ENCODE measurements around the gene TEX2.

Gene TEX2

DNA sequence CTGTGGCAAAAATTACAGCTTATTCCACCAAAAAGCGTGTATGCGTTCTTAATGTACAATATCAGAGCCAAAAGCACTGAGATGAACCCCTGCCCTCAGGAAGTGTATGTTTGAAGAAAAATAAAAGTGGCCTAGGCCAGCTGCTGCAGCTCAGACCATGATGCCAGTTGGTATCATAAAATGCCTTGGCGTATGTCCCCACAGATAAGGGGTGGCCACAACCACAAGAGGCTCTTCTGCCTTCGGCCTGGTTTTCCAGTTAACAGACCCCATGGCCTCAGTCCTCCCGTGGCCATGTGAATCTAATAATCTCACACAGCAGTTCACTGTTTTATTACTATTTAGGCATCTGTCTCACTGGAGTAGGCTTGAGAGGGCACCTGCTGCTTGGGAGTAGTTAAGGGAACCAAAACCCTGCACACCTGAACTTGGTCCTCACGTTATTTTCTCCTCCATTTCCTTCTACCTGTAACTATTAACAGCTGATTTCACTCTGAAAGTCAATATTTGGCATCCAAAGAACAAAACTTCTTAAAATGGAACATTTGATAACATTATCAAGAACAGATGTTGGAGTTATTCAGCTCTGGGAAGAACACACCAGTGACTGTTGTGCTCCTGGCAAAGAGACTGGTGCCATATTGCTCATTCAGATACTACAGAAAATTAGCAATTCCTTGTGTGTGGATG, 98.3 kb downstream of the TEX2 start:
- Histone ChIP-seq H3K4me1 (ENCODE audit: control insufficient read depth in 2 of 2, insufficient read depth in 1 of 2, low read depth in 1 of 2, low read length in 2 of 2) (peaks cover 0 to 1% of the 10 kb centered on the region in 2 donors), H2BK12ac (ENCODE audit: low read length) (no peak overlapping the region), H3K36me3 (replicated peaks in 1 of 2; ENCODE audit: control insufficient read depth in 2 of 2, insufficient read depth in 2 of 2, low read length in 2 of 2) (peaks cover 2 to 19% of the 10 kb centered on the region in 2 donors), H3K27me3 (ENCODE audit: control insufficient read depth in 3 of 3, insufficient read depth in 3 of 3, low read depth in 1 of 3, low read length in 3 of 3) (no peaks in the 10 kb centered on the region), H3K9me3 (replicated peaks in 1 of 2; ENCODE audit: control insufficient read depth in 2 of 2, insufficient read depth in 1 of 2, low read depth in 1 of 2, low read length in 2 of 2) (no peaks in the 10 kb centered on the region), H2BK15ac (ENCODE audit: low read length) (no peak overlapping the region), H2AFZ (ENCODE audit: low read length) (no peak overlapping the region), H3K27ac (replicated peaks; ENCODE audit: low read length) (no peak overlapping the region), H4K8ac (ENCODE audit: low read depth, low read length) (no peak overlapping the region), H3K4me2 (ENCODE audit: insufficient read depth, low read length, poor library complexity, severe bottlenecking) (no peak overlapping the region), H4K91ac (ENCODE audit: low read depth, low read length, poor library complexity) (no peak overlapping the region), H3K23ac (ENCODE audit: low read depth, low read length, poor library complexity) (no peak overlapping the region), H3K4me3 (ENCODE audit: low read length in 2 of 2) (no peak overlapping the region), H2BK5ac (ENCODE audit: low read length) (no peak overlapping the region), H3K9ac (ENCODE audit: low read depth, low read length, poor library complexity) (no peak overlapping the region), H2AK5ac (ENCODE audit: low read depth, low read length) (no peak overlapping the region), H3K18ac (ENCODE audit: low read length) (no peak overlapping the region), H2BK120ac (ENCODE audit: low read depth, low read length) (no peak overlapping the region), H3K4ac (ENCODE audit: low read length) (no peak overlapping the region), H3K14ac (ENCODE audit: low read length) (no peak overlapping the region), H3K79me1 (ENCODE audit: low read depth, low read length) (no peaks in the 10 kb centered on the region)
- WGBS, 2 donors (ENCODE audit: extremely low coverage in 2 of 2, insufficient read length in 2 of 2, insufficient replicate concordance in 1 of 2), result no CpG with 5 or more reads among the region's 6 CpGs
- no peak for DNase-seq (ENCODE audit: low spot score)

- H4K91ac ChIP-seq (ENCODE audit: low read depth, low read length, poor library complexity), result no peak overlapping the region
- H3K27me3 ChIP-seq (ENCODE audit: control insufficient read depth in 3 of 3, insufficient read depth in 3 of 3, low read depth in 1 of 3, low read length in 3 of 3), result no peaks in the 10 kb centered on the region
- H3K4me2 ChIP-seq (ENCODE audit: insufficient read depth, low read length, poor library complexity, severe bottlenecking), result no peak overlapping the region
- no peak overlapping the region for H3K27ac ChIP-seq (replicated peaks; ENCODE audit: low read length)
- H2BK5ac ChIP-seq (ENCODE audit: low read length), result no peak overlapping the region
- no CpG with 5 or more reads among the region's 6 CpGs for WGBS, 2 donors (ENCODE audit: extremely low coverage in 2 of 2, insufficient read length in 2 of 2, insufficient replicate concordance in 1 of 2)
- H3K79me1 ChIP-seq (ENCODE audit: low read depth, low read length), result no peaks in the 10 kb centered on the region
- no peak overlapping the region for H2BK15ac ChIP-seq (ENCODE audit: low read length)
- no peak overlapping the region for H2AK5ac ChIP-seq (ENCODE audit: low read depth, low read length)
- no peak overlapping the region for H3K9ac ChIP-seq (ENCODE audit: low read depth, low read length, poor library complexity)
- no peak overlapping the region for H2AFZ ChIP-seq (ENCODE audit: low read length)
- H3K4ac ChIP-seq (ENCODE audit: low read length), result no peak overlapping the region
- no peak overlapping the region for H3K14ac ChIP-seq (ENCODE audit: low read length)
- H3K23ac ChIP-seq (ENCODE audit: low read depth, low read length, poor library complexity), result no peak overlapping the region
- DNase-seq (ENCODE audit: low spot score), result no peak
- H2BK120ac ChIP-seq (ENCODE audit: low read depth, low read length), result no peak overlapping the region
- H3K18ac ChIP-seq (ENCODE audit: low read length), result no peak overlapping the region
- peaks cover 3 to 4% of the 10 kb centered on the region in 2 donors for H3K4me1 ChIP-seq (ENCODE audit: control insufficient read depth in 2 of 2, insufficient read depth in 1 of 2, low read depth in 1 of 2, low read length in 2 of 2)
- peaks cover 2 to 18% of the 10 kb centered on the region in 2 donors for H3K36me3 ChIP-seq (replicated peaks in 1 of 2; ENCODE audit: control insufficient read depth in 2 of 2, insufficient read depth in 2 of 2, low read length in 2 of 2)
- H3K4me3 ChIP-seq (ENCODE audit: low read length in 2 of 2), result no peak overlapping the region
- H4K8ac ChIP-seq (ENCODE audit: low read depth, low read length), result no peak overlapping the region
- H2BK12ac ChIP-seq (ENCODE audit: low read length), result no peak overlapping the region
- H3K9me3 ChIP-seq (replicated peaks in 1 of 2; ENCODE audit: control insufficient read depth in 2 of 2, insufficient read depth in 1 of 2, low read depth in 1 of 2, low read length in 2 of 2), result no peaks in the 10 kb centered on the region
Measured at GRCh38 chr17:64163468-64163867, 99.6 kb downstream of the TEX2 start.

DNA sequence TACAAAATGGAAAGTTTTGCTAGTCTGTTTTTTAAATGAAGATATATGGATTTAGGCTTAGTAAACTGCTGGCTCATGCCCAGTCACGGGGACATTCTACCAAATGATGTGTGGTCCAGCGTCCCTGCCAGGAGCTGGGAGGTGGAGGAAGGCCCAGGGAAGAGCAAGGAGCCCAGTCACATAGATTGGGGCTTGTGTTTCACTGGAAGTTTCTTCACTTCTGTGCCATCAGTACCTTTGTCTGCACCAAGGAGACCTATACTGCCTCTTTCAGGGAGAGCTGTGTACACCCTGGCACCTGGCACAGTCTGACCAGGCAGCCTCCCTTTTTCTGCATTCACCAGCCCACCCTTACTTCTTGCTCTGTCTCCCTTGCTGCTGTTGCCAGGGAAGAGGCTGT, 100.5 kb downstream of the TEX2 start:
- H2BK120ac ChIP-seq (ENCODE audit: low read depth, low read length), result no peak overlapping the region
- H3K23ac ChIP-seq (ENCODE audit: low read depth, low read length, poor library complexity), result no peak overlapping the region
- H2BK5ac ChIP-seq (ENCODE audit: low read length), result no peak overlapping the region
- H3K9ac ChIP-seq (ENCODE audit: low read depth, low read length, poor library complexity), result no peak overlapping the region
- H3K4me2 ChIP-seq (ENCODE audit: insufficient read depth, low read length, poor library complexity, severe bottlenecking), result no peak overlapping the region
- WGBS, 2 donors (ENCODE audit: extremely low coverage in 2 of 2, insufficient read length in 2 of 2, insufficient replicate concordance in 1 of 2), result no CpG with 5 or more reads among the region's 2 CpGs
- no peak overlapping the region for H2BK12ac ChIP-seq (ENCODE audit: low read length)
- no peak for DNase-seq (ENCODE audit: low spot score)
- H3K27me3 ChIP-seq (ENCODE audit: control insufficient read depth in 3 of 3, insufficient read depth in 3 of 3, low read depth in 1 of 3, low read length in 3 of 3), result no peaks in the 10 kb centered on the region
- H3K36me3 ChIP-seq (replicated peaks in 1 of 2; ENCODE audit: control insufficient read depth in 2 of 2, insufficient read depth in 2 of 2, low read length in 2 of 2), result peaks cover 2 to 18% of the 10 kb centered on the region in 2 donors
- H3K14ac ChIP-seq (ENCODE audit: low read length), result no peak overlapping the region
- H3K4me3 ChIP-seq (ENCODE audit: low read length in 2 of 2), result no peak overlapping the region
- peak overlapping the region; percentile 62 for H3K18ac ChIP-seq (ENCODE audit: low read length)
- no peaks in the 10 kb centered on the region for H3K9me3 ChIP-seq (replicated peaks in 1 of 2; ENCODE audit: control insufficient read depth in 2 of 2, insufficient read depth in 1 of 2, low read depth in 1 of 2, low read length in 2 of 2)
- H3K27ac ChIP-seq (replicated peaks; ENCODE audit: low read length), result no peak overlapping the region
- H2AFZ ChIP-seq (ENCODE audit: low read length), result no peak overlapping the region
- H3K4me1 ChIP-seq (ENCODE audit: control insufficient read depth in 2 of 2, insufficient read depth in 1 of 2, low read depth in 1 of 2, low read length in 2 of 2), result peaks cover 3 to 4% of the 10 kb centered on the region in 2 donors
- H4K8ac ChIP-seq (ENCODE audit: low read depth, low read length), result no peak overlapping the region
- no peak overlapping the region for H4K91ac ChIP-seq (ENCODE audit: low read depth, low read length, poor library complexity)
- no peaks in the 10 kb centered on the region for H3K79me1 ChIP-seq (ENCODE audit: low read depth, low read length)
- H3K4ac ChIP-seq (ENCODE audit: low read length), result no peak overlapping the region
- no peak overlapping the region for H2BK15ac ChIP-seq (ENCODE audit: low read length)
- H2AK5ac ChIP-seq (ENCODE audit: low read depth, low read length), result no peak overlapping the region

DNA sequence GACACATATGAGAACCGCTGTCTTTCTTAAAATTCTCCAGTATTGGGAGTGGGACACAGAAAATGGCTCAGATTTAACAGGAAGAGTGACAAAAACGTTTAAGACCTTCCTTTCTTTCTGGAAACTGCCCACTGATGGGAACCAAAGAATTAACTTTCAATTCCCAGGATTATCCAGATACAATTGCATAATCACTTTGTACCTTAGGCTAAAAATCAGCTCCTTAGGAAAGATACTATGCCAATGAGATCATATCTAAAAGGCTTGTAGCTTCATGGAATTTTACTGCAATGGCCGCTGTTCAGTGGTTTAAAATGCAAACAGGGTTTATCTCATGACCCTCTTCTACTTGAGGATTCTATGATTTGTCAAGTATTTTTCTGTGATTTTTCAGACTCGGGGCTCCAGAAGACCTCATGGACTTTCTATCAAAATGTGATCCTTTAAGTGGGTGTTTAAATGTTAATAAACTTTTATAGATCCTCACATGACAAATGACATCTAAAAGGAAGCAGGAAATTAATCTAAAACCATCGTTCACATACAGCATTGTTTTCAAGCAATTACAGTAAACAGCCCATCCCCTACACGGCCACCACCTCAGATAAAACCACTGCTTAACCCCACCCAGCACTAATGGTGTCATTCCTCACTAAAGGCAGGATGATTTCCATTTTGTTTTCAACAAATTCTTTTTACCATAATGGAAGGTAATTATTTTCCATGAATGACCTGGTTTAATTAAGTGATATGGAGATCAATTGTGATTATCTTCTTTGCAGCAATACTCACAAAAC, 101.5 kb downstream of the TEX2 start:
- no peak for DNase-seq (ENCODE audit: low spot score)

More for the DNA sequence above, 101.5 kb downstream of the TEX2 start:
- H3K14ac ChIP-seq (ENCODE audit: low read length), result no peak overlapping the region
- no peak overlapping the region for H2BK120ac ChIP-seq (ENCODE audit: low read depth, low read length)
- H2BK15ac ChIP-seq (ENCODE audit: low read length), result no peak overlapping the region
- no peak overlapping the region for H3K4me3 ChIP-seq (ENCODE audit: low read length in 2 of 2)
- H3K27ac ChIP-seq (replicated peaks; ENCODE audit: low read length), result no peak overlapping the region
- H4K91ac ChIP-seq (ENCODE audit: low read depth, low read length, poor library complexity), result no peak overlapping the region
- WGBS, 2 donors (ENCODE audit: extremely low coverage in 2 of 2, insufficient read length in 2 of 2, insufficient replicate concordance in 1 of 2), result no CpG with 5 or more reads among the region's 6 CpGs
- H3K18ac ChIP-seq (ENCODE audit: low read length), result no peak overlapping the region
- no peak overlapping the region for H2BK12ac ChIP-seq (ENCODE audit: low read length)
- no peaks in the 10 kb centered on the region for H3K9me3 ChIP-seq (replicated peaks in 1 of 2; ENCODE audit: control insufficient read depth in 2 of 2, insufficient read depth in 1 of 2, low read depth in 1 of 2, low read length in 2 of 2)
- no peak overlapping the region for H3K4ac ChIP-seq (ENCODE audit: low read length)
- H2BK5ac ChIP-seq (ENCODE audit: low read length), result no peak overlapping the region
- H3K4me2 ChIP-seq (ENCODE audit: insufficient read depth, low read length, poor library complexity, severe bottlenecking), result no peak overlapping the region
- H4K8ac ChIP-seq (ENCODE audit: low read depth, low read length), result no peak overlapping the region
- no peaks in the 10 kb centered on the region for H3K27me3 ChIP-seq (ENCODE audit: control insufficient read depth in 3 of 3, insufficient read depth in 3 of 3, low read depth in 1 of 3, low read length in 3 of 3)
- H3K79me1 ChIP-seq (ENCODE audit: low read depth, low read length), result no peaks in the 10 kb centered on the region
- H2AK5ac ChIP-seq (ENCODE audit: low read depth, low read length), result no peak overlapping the region
- H3K9ac ChIP-seq (ENCODE audit: low read depth, low read length, poor library complexity), result no peak overlapping the region
- peaks cover 3 to 6% of the 10 kb centered on the region in 2 donors for H3K4me1 ChIP-seq (ENCODE audit: control insufficient read depth in 2 of 2, insufficient read depth in 1 of 2, low read depth in 1 of 2, low read length in 2 of 2)
- H3K23ac ChIP-seq (ENCODE audit: low read depth, low read length, poor library complexity), result no peak overlapping the region
- H3K36me3 ChIP-seq (replicated peaks in 1 of 2; ENCODE audit: control insufficient read depth in 2 of 2, insufficient read depth in 2 of 2, low read length in 2 of 2), result peaks cover 2 to 15% of the 10 kb centered on the region in 2 donors
- no peak overlapping the region for H2AFZ ChIP-seq (ENCODE audit: low read length)

Measured in neuronal stem cell (in vitro differentiated cells).